IMR-90 (cell line): ENCODE data around the gene ATG3. TPM values are rescaled to one million over a fixed set of nuclear protein-coding genes. Genes with fewer than 3 reads are reported as not detected.

Experiments used
- ATAC-seq: fragments of 200-7000 bp; cut with Tn5 transposase; 2 replicates; pipeline ENCODE4 v1.9.1; 2020; ENCODE audit warnings: low read depth, mild to moderate bottlenecking, moderate library complexity
- BruUV-seq: library from RNA; stranded (reverse); fragments of 400-500 nt; replicated peaks from 2 replicates; lab custom pipeline; 2021; lab: Mats Ljungman, UMichigan
- CTCF ChIA-PET: fragments of 300-600 bp; formaldehyde crosslinking; extraction: SDS; loops from one replicate; lab custom pipeline; 2021; ENCODE audit warnings: antibody characterized with exemption; lab: Yijun Ruan, JAX
- POLR2A ChIA-PET: fragments of 300-600 bp; sonication (Branson Sonifier 250); formaldehyde crosslinking; loops from one replicate; lab custom pipeline; 2022; ENCODE audit warnings: antibody characterized with exemption; ENCODE audit not compliant: unreplicated experiment; lab: Charles Lee
- DNase-seq: peaks from one replicate; pipeline ENCODE4 v3.0.0; 2013
- H2AFZ ChIP-seq: replicated peaks from 2 replicates; pipeline ENCODE3; 2013; ENCODE audit warnings: low read length, mild to moderate bottlenecking; ENCODE audit not compliant: poor library complexity
- H2AK5ac ChIP-seq: 2 replicates; pipeline ENCODE4 v1.6.1; 2013; ENCODE audit warnings: low read depth, low read length, inconsistent platforms
- H2AK9ac ChIP-seq: replicated peaks from 2 replicates; pipeline ENCODE3; 2013; ENCODE audit warnings: mild to moderate bottlenecking, low read depth, low read length, moderate library complexity; ENCODE audit not compliant: poor library complexity
- H2BK120ac ChIP-seq: 2 replicates; pipeline ENCODE4 v1.6.1; 2013; ENCODE audit warnings: low read depth, low read length, inconsistent platforms
- H2BK15ac ChIP-seq: 3 replicates; pipeline ENCODE4 v1.6.1; 2013; ENCODE audit warnings: low read depth, low read length, inconsistent platforms
- H2BK20ac ChIP-seq: 2 replicates; pipeline ENCODE4 v1.6.1; 2013; ENCODE audit warnings: low read depth, mild to moderate bottlenecking, inconsistent platforms, low read length, moderate library complexity
- H2BK5ac ChIP-seq: 2 replicates; pipeline ENCODE4 v1.6.1; 2013; ENCODE audit warnings: mild to moderate bottlenecking, low read depth, low read length, inconsistent platforms; ENCODE audit not compliant: poor library complexity, severe bottlenecking
- H3K14ac ChIP-seq: replicated peaks from 2 replicates; pipeline ENCODE4 v1.6.1; 2013; ENCODE audit warnings: low read depth, low read length, inconsistent platforms
- H3K18ac ChIP-seq: 2 replicates; pipeline ENCODE4 v1.6.1; 2013; ENCODE audit warnings: low read depth, low read length, control low read depth
- H3K23ac ChIP-seq: 2 replicates; pipeline ENCODE4 v1.6.1; 2013; ENCODE audit warnings: low read depth, low read length, inconsistent platforms
- H3K27ac ChIP-seq: 2 replicates; pipeline ENCODE4 v1.5.1; 2013; ENCODE audit warnings: mild to moderate bottlenecking, control low read depth, low read length; ENCODE audit not compliant: insufficient read depth
- H3K27me3 ChIP-seq: 2 replicates; pipeline ENCODE4 v1.6.1; 2013; ENCODE audit warnings: low read length; ENCODE audit not compliant: control insufficient read depth, insufficient read depth
- H3K36me3 ChIP-seq: 2 replicates; pipeline ENCODE4 v1.6.1; 2013; ENCODE audit warnings: low read length, mixed read lengths; ENCODE audit not compliant: control insufficient read depth, insufficient read depth
- H3K4ac ChIP-seq: 2 replicates; pipeline ENCODE4 v1.6.1; 2013; ENCODE audit warnings: low read depth, low read length, inconsistent platforms
- H3K4me1 ChIP-seq: 2 replicates; pipeline ENCODE4 v1.6.1; 2013; ENCODE audit warnings: low read length, mixed read lengths; ENCODE audit not compliant: control insufficient read depth, insufficient read depth
- H3K4me2 ChIP-seq: 2 replicates; pipeline ENCODE4 v1.6.1; 2013; ENCODE audit warnings: low read depth, mild to moderate bottlenecking, control low read depth, low read length, moderate library complexity
- H3K4me3 ChIP-seq: 2 replicates; pipeline ENCODE4 v1.5.1; 2013; ENCODE audit warnings: low read depth, mild to moderate bottlenecking, control low read depth, low read length, moderate library complexity; ENCODE audit not compliant: insufficient read depth
- H3K56ac ChIP-seq: 2 replicates; pipeline ENCODE4 v1.6.1; 2013; ENCODE audit warnings: low read length, inconsistent platforms; ENCODE audit not compliant: insufficient read depth; ENCODE audit errors: extremely low read depth
- H3K79me1 ChIP-seq, 2 experiments: 2 replicates each; pipeline ENCODE4 v1.6.1; 2013; ENCODE audit warnings: low read length in 2 of 2, inconsistent platforms in 1 of 2, low read depth in 1 of 2
- H3K9ac ChIP-seq: 2 replicates; pipeline ENCODE4 v1.6.1; 2013; ENCODE audit warnings: low read depth, low read length, control low read depth
- H3K9me1 ChIP-seq: 2 replicates; pipeline ENCODE4 v1.6.1; 2013; ENCODE audit warnings: low read length, inconsistent platforms; ENCODE audit not compliant: insufficient read depth
- H3K9me3 ChIP-seq: 2 replicates; pipeline ENCODE4 v1.6.1; 2013; ENCODE audit warnings: low read length; ENCODE audit not compliant: control insufficient read depth, insufficient read depth
- H4K20me1 ChIP-seq: 2 replicates; pipeline ENCODE4 v1.6.1; 2013; ENCODE audit warnings: low read length, inconsistent platforms; ENCODE audit not compliant: insufficient read depth
- H4K5ac ChIP-seq: 2 replicates; pipeline ENCODE4 v1.6.1; 2013; ENCODE audit warnings: mild to moderate bottlenecking, low read depth, low read length, control low read depth
- H4K8ac ChIP-seq, 2 experiments: 2 replicates each; pipeline ENCODE4 v1.6.1; 2013; ENCODE audit warnings: low read depth in 2 of 2, low read length in 2 of 2, control low read depth in 1 of 2, inconsistent platforms in 1 of 2
- H4K91ac ChIP-seq: 2 replicates; pipeline ENCODE4 v1.6.1; 2013; ENCODE audit warnings: low read depth, low read length, inconsistent platforms; ENCODE audit not compliant: insufficient read depth
- ELK1 ChIP-seq: fragments of 150-350 bp; IDR thresholded peaks from 2 replicates; pipeline ENCODE4 v1.6.1; 2016; ENCODE audit warnings: low read depth, mild to moderate bottlenecking, low read length, moderate library complexity, borderline replicate concordance
- FOS ChIP-seq: fragments of 150-350 bp; IDR thresholded peaks from 2 replicates; pipeline ENCODE4 v1.6.1; 2016; ENCODE audit warnings: low read depth, low read length
- MAZ ChIP-seq: IDR thresholded peaks from 2 replicates; pipeline ENCODE4 v1.6.1; 2012; ENCODE audit warnings: low read depth, mild to moderate bottlenecking, low read length, improper control_type of control experiment, moderate library complexity, borderline replicate concordance
- POLR2A ChIP-seq: IDR thresholded peaks from 2 replicates; pipeline ENCODE4 v1.6.1; 2012; ENCODE audit warnings: mild to moderate bottlenecking, low read depth, low read length
- RAD21 ChIP-seq: IDR thresholded peaks from 2 replicates; pipeline ENCODE4 v1.6.1; 2012; ENCODE audit warnings: low read length, improper control_type of control experiment
- RCOR1 ChIP-seq: IDR thresholded peaks from 2 replicates; pipeline ENCODE4 v1.6.1; 2012; ENCODE audit warnings: mild to moderate bottlenecking, low read length, improper control_type of control experiment; ENCODE audit not compliant: insufficient replicate concordance
- USF2 ChIP-seq: fragments of 150-350 bp; IDR thresholded peaks from 2 replicates; pipeline ENCODE4 v1.6.1; 2017; ENCODE audit warnings: mild to moderate bottlenecking, antibody characterized with exemption, low read length, low read depth
- WGBS, 2 experiments: methylation state at CpG; one replicate each; pipeline versions ENCODE4 v1.1.5 to v1.1.7; 2013; ENCODE audit warnings: missing lambda C conversion rate in 2 of 2; ENCODE audit not compliant: insufficient read length in 1 of 2; ENCODE audit errors: extremely low coverage in 2 of 2; 5-methylcytosine and 5-hydroxymethylcytosine counted together
- dilution Hi-C: fragments of 300-500 bp; cut with HindIII; formaldehyde crosslinking; loops from one replicate; pipeline ENCODE4 v1.14.3; 2018; ENCODE audit warnings: low sequenced_read_pairs; ENCODE audit not compliant: unreplicated experiment
- in situ Hi-C: fragments of 300-500 bp; cut with MboI; formaldehyde crosslinking; loops from 3 replicates; pipeline ENCODE4 v1.14.3; 2019; ENCODE audit warnings: low sequenced_read_pairs, inconsistent platforms, mixed read lengths
- intact Hi-C: fragments of 100-400 bp; cut with micrococcal nuclease; formaldehyde crosslinking; loops from 2 replicates; pipeline ENCODE4 v1.10.0; 2022
- polyA plus RNA-seq, 3 experiments: library from polyadenylated mRNA; depleted of rRNA; stranded (reverse); fragments of >200 nt; gene quantifications; 2 replicates each; pipeline ENCODE4 v1.2.3, GENCODE V29; 2012; ENCODE audit warnings: low replicate concordance in 1 of 3
- total RNA-seq: library from RNA; depleted of rRNA; stranded (reverse); fragments of >200 nt; gene quantifications from 2 replicates; pipeline ENCODE4 v1.2.3, GENCODE V29; 2012

The ATG3 gene
- total and polyA plus RNA-seq, 2 of the 4 experiments (the other 2 are of a cell fraction), result 30.8 to 31.7 TPM

- Histone ChIP-seq H2AK9ac (no peak overlapping the region), H4K8ac (no peak overlapping the region), H3K27me3 (no peaks in the 10 kb centered on the region; the same call in 1 of the 2 replicates), H2BK120ac (no peak overlapping the region), H3K4ac (no peak overlapping the region), H3K4me2 (no peak overlapping the region), H3K9ac (no peak overlapping the region), H3K4me3 (no peak overlapping the region), H3K9me1 (no peaks in the 10 kb centered on the region), H3K56ac (no peak overlapping the region), H3K23ac (no peak overlapping the region), H4K20me1 (no peaks in the 10 kb centered on the region), H3K18ac (no peak overlapping the region), H3K4me1 (no peaks in the 10 kb centered on the region), H2AK5ac (no peak overlapping the region), H4K5ac (no peak overlapping the region), H3K79me1 (no peaks in the 10 kb centered on the region), H2AFZ (no peak overlapping the region), H3K36me3 (no peaks in the 10 kb centered on the region), H3K9me3 (no peaks in the 10 kb centered on the region), H2BK15ac (no peak overlapping the region), H4K91ac (no peak overlapping the region), H3K27ac (no peak overlapping the region), H2BK5ac (no peak overlapping the region), H2BK20ac (no peak overlapping the region), H3K14ac (no peak overlapping the region)
- TF ChIP-seq ELK1 (no peak), FOS (no peak), POLR2A (no peak), USF2 (no peak), RCOR1 (no peak), RAD21 (no peak), MAZ (no peak)
- in situ Hi-C loops, result loop anchor here (25.0 kb wide), 1 partner anchor 369 kb away; the partner anchor contains the start of gene GCSAM
- dilution Hi-C loops, result loop anchor here (25.0 kb wide), 1 partner anchor 194 kb away; no protein-coding TSS in a partner anchor
- WGBS, 2 experiments, result 0% methylated on average over 1 of the region's 2 CpGs; no CpG with 5 or more reads in 1 of the 2 experiments
- CTCF ChIA-PET, result no interaction called here
- intact Hi-C loops, result no loop called here
- ATAC-seq, result no peak
- no TSS peak for BruUV-seq
- no peak for DNase-seq
- POLR2A ChIA-PET, result no interaction called here
These were observed 55.9 kb downstream of the ATG3 start for GRCh38 chr3:112505907-112506306.
